Measurements from ENCODE around the gene PLA2G4B.

Gene PLA2G4B

DNA sequence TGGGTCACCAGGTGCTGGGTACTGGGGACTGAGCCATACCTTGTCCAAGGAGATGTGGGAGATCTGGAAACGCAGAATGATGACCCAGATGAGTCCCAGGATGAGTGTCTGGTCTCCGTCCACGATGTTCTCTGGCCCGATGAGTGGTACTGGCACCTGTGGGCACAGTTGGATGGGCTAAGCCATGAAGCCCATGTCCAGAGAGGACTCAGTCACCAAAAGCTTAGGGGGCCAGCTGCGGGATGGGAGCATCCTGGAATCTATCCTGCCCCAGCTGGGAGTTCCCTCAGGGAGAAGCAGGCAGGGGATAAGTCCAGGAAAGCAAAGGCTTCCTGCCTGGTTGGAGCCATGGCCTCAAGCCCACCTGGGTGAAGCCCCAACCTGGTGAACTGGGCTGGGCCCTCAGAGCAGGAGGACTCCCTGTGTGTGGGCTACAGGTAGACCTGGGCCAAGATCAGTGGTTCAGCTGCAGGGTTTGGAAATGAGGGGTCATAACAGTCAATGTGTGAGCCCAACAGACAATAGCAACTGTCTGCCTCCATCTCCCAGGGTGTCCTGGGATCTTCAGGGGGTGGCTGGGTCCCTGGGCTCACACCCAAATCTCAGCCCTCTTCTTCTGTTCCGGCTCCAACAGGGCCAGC, 51.5 kb downstream of the PLA2G4B start:
- no peak for DNase-seq (ENCODE audit: low read depth)
- H3K4me3 ChIP-seq (replicated peaks; ENCODE audit: low read depth, low read length) = no peak overlapping the region
- TF ChIP-seq, protein P1, sequence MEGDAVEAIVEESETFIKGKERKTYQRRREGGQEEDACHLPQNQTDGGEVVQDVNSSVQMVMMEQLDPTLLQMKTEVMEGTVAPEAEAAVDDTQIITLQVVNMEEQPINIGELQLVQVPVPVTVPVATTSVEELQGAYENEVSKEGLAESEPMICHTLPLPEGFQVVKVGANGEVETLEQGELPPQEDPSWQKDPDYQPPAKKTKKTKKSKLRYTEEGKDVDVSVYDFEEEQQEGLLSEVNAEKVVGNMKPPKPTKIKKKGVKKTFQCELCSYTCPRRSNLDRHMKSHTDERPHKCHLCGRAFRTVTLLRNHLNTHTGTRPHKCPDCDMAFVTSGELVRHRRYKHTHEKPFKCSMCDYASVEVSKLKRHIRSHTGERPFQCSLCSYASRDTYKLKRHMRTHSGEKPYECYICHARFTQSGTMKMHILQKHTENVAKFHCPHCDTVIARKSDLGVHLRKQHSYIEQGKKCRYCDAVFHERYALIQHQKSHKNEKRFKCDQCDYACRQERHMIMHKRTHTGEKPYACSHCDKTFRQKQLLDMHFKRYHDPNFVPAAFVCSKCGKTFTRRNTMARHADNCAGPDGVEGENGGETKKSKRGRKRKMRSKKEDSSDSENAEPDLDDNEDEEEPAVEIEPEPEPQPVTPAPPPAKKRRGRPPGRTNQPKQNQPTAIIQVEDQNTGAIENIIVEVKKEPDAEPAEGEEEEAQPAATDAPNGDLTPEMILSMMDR (IDR thresholded peaks at IDR 0.05; ENCODE audit: low read length, missing control alignments) = no peak

DNA sequence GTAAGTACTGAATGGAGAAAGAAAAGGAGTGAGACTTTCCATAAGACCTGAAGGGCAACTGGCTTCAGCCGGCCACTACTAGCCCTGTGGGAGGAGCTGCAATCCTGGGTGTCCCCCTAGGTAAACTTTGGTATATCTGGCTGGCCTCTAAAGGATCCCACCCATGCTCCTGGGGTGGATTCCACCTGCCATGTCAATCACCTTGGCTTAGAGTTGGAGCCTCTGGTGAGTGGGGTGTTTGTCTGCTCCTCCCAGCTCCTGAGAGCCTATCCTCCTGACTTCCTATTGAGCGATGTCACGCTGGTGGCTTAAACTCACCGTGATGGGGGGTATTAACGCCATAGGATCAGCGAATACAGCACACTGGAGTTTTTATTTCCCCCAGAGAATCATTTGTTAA, 52.6 kb downstream of the PLA2G4B start:
- TF ChIP-seq, protein P1 (IDR thresholded peaks at IDR 0.05; ENCODE audit: low read length, missing control alignments) = no peak
- H3K4me3 ChIP-seq (replicated peaks; ENCODE audit: low read depth, low read length) = no peak overlapping the region
- no peak for DNase-seq (ENCODE audit: low read depth)

DNA sequence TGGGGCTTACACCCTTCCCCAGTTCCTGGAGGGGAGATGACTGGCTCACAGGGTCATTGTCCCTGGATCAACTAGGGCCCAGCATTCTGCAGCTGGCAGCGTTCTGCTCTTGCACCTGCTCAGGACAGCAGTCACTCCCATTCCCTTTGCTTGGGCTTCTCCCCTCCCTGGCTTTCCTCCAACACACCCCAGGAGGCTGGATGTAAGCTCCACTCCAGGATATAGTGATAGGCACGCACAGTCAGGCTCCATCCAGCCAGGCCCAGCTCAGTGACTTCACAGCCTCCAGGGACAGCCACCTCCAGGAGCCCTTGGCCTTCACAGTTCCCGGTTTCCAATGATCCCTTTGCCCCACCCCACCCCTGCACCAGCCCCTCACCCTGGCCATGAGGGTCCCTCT, 53.3 kb downstream of the PLA2G4B start:
- no peak for DNase-seq (ENCODE audit: low read depth)
- TF ChIP-seq, protein P1 (IDR thresholded peaks at IDR 0.05; ENCODE audit: low read length, missing control alignments) = no peak
- H3K4me3 ChIP-seq (replicated peaks; ENCODE audit: low read depth, low read length) = no peak overlapping the region

DNA sequence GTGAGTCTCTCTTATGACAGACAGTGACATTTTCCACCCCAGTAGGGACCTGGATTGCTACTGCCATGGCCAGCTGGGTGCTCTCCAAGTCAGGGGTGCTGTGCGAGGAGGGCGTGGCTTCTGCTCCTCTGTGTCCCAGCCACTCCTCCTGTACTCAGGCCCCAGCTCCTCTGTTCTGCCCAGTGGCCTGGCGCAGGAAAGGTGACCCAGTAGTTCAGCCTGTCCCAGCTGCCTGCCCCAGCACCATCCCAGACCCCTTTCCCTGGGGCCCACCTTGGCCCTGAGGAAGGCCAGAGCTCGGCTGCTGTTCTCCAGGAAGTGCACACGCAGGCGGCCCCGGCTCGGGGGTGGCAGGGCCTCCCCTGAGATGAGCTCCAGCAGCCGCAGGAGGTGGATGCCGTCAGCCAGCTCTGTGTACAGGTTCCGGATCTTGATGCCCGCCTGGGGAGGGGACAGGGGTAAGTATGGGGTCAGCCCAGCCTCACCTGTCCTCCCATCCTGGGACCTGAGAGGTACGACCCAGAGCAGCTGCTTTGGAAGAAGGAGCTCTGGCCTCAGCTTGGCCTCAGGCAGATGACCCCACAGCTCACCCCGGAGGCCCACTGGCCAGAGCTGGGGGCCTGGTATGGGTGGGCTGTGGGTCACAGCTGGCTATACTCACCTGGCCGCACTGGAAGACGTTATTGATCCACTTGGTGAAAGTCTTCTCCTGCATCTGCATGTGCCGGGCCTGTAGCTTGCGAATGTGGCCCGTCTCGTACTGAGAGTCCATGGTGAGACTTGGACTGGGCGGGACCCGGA, 54.2 kb downstream of the PLA2G4B start:
- no peak for DNase-seq (ENCODE audit: low read depth)
- TF ChIP-seq, protein P1 (IDR thresholded peaks at IDR 0.05; ENCODE audit: low read length, missing control alignments) = no peak
- no peak overlapping the region for H3K4me3 ChIP-seq (replicated peaks; ENCODE audit: low read depth, low read length)

DNA sequence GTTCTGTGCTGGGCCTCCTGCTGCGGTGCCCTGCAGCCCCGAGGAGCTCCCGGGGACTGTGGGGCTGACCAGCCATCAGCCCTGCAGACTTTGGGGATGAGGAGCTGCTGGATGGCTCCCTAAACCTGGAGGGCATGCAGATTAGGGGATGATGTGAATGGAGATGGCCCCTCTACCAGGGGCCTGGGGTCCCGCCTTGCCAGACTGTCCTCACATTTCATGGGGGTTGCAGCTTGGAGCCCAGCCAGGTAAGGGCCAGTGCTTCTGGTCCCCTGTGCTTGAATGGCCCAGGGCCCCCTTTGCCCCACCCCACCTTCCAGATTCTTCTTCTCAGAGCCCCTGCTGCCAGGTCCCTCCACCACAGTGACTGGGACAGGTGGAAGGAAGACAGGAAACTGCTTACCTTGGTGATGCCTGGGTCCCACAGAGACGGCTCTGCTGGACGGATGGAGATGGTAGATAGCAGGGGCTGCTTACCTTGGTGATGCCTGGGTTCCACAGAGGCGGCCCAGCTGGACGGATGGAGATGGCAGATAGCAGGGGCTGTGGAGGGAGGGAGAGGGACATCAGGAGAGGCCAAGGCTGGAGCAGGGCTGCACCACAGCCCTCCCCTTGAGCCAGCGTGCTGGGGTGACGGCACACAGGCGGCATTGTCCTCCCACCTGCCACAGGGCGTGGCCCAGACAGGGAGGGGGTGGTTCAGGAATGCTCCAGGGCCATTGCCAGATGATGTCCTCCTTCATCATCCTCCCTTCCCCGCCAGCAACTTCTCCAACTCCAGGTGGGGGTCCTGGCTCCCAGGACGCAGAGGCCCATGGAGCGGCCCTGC, 55.0 kb downstream of the PLA2G4B start, which contains the start of gene SPTBN5:
Gene SPTBN5 (minus strand): TSS at position 632 of the 829 bp plus-strand sequence. CDS start 556 bp downstream, at position 76.
- H3K4me3 ChIP-seq (replicated peaks; ENCODE audit: low read depth, low read length) = no peak within 1 kb of the TSS
- TF ChIP-seq, protein P1 (IDR thresholded peaks at IDR 0.05; ENCODE audit: low read length, missing control alignments) = no peak

DNA sequence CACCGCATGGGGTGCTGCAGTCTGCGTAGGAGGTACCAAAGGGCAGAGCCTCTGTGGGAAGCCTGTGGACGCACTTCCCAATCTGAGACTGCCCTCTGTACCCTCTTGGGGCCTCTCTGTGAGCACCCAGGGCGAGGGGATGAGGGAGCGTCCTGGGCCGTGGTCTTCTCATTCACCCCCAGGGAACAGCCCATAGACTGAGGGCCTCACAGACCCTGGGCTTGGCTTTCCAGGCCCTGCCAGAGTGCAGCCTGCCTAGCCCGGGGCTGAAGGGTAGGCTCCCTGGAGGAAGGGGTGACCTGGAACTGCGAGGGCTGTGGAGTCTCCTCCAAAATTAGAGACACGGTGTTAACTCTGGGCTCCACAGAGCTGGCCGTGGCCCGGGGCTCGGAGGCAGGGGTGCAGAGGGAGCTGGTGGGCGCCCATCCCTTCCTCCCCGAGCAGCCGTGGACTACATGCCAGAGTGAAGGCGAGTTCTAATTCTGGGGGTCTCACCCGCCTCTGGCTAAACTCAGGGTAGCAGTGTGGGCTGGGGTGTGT, 55.7 kb downstream of the PLA2G4B start:
- H3K4me3 ChIP-seq (replicated peaks; ENCODE audit: low read depth, low read length) = no peak overlapping the region
- no peak for DNase-seq (ENCODE audit: low read depth)
- TF ChIP-seq, protein P1 (IDR thresholded peaks at IDR 0.05; ENCODE audit: low read length, missing control alignments) = no peak

More for the DNA sequence above, 55.0 kb downstream of the PLA2G4B start, which contains the start of gene SPTBN5:
- DNase-seq (ENCODE audit: low read depth) = no peak

All from fibroblast of pulmonary artery (primary cell).